GM19397 (cell line): Measurements from ENCODE around the gene NOP10.
"Not testable (repeated sequence)": the region's sequence is repeated elsewhere in the genome, so short reads cannot be mapped to it uniquely, and the experiment has no call there.

ENCODE experiments used
- ATAC-seq: cut with Tn5 transposase; IDR thresholded peaks from one replicate; pipeline ENCODE4 v1.9.1; 2021; ENCODE audit warnings: mild to moderate bottlenecking, moderate library complexity; ENCODE audit not compliant: unreplicated experiment

NOP10 gene

DNA sequence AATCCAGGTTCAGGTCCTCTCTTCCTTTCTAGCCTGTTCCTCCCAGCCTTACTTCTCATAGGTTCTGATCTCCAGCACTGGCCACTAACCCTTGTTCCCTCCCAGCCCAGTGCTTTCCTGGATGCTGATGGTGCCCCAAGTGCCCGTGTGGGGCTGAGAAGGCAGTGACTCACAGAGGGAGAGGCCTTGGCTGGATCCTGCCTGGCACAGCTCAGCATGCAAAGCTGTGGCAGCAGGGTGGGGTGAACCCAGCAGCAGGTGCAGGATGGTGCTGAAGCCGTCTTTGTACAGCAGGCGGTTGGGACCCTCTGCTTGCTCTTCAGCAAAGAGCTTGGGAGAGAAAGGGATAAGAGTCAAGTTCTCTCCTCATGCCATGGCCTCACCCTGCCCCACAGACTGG, 16.5 kb upstream of the NOP10 start:
- ATAC-seq = no peak

DNA sequence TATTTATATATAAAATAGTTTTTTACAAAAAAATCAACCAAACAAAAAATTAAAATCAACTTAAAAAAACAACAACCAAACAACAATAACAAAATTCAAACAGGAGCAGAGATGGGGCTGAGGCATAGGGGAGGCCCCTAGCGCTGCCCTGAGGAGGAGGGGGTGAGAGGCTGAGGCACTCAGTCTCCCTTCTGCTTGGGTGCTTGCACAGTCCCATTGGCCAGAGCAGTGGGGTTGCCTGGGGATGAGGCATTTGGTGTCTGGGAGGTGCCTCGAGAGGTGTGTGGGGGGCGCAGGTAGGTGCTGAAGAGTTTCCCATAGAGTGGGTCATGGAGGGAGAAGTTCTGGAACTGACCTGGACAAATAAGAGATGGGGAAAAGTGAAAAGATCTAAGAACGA, 16.0 kb upstream of the NOP10 start:
- no peak for ATAC-seq

DNA sequence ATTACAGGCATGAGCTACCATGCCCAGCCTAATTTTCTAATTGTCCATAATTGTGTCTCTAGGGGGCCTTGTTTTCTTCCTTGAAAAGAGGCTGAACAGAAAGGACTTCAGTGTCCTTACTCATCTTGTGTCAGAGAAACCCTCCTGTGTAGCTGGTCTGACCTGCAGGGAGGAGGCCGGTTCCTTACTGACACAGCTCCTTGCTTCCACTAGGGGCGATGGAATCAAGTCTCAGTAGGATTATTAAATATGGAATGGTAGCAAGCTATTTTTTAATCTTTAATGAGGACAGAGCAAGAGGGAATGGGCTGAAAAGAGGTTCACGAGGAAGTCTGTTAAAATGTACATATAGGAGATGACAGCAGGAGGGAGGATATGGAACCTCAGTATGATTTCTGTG, 15.4 kb upstream of the NOP10 start:
- no peak for ATAC-seq

DNA sequence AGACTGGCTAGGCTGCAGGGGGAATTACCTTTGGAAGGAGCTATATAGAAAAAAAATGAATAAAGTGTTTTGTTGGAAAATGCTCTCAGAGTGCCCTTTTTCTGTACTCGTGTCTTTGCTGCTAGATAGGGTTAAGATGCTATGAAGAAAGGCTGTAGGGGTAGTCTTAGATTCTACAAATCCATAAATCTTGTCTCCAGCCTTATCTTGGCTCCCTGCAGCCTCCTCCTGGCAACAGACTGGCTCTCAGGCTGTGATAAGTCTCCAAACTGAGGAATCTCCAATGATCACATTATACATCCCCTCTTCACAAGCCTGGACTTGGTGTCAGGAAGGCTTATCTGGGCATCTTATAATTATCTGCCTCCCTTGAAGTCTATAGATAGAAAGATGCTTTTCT, 14.7 kb upstream of the NOP10 start:
- no peak for ATAC-seq

DNA sequence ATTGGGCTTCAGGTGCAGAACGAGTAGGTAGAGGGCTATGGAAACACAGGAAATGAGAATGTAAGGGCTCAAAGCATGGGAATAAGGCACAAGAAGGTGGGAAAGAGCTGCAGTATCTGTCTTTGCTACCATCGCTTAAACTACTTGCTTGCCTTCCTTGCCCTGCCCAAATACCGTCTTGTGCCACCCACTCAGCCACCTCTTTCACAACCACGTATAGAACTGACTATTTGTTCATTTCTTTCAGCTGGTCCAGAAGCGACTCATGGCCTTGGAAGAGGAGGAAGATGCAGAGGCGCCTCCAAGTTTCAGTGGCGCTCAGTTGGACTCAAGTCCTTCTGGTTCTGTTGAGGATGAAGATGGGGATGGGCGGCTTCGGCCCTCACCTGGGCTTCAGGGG, 12.3 kb upstream of the NOP10 start:
- no peak for ATAC-seq

DNA sequence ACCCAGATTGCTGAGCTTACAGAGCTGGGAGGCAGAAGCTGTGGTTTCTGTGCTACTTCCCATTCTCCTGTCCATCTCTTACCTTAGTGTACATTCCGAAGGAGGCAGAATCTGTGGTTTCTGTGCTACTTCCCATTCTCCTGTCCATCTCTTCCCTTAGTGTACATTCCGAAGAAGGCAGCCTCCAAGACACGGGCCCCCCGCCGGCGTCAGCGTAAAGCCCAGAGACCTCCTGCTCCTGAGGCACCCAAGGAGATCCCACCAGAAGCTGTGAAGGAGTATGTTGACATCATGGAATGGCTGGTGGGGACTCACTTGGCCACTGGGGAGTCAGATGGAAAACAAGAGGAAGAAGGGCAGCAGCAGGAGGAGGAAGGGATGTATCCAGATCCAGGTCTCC, 11.3 kb upstream of the NOP10 start:
- ATAC-seq = no peak

DNA sequence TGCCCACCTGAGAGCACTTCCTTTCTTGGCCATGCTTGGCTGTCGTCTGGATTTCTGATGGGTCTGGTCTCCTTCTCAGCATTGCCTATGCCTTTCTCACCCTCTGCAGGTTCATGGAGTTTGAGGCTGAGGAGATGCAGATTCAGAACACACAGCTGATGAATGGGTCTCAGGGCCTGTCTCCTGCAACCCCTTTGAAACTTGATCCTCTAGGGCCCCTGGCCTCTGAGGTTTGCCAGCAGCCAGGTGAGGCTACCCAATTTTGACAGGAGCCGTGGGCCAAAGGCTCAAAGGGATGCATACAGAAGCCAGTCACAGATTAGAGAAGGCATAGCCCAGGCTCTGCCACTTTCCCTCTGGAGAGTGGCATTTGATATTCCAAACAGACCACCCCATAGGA, 10.7 kb upstream of the NOP10 start:
- ATAC-seq = no peak

DNA sequence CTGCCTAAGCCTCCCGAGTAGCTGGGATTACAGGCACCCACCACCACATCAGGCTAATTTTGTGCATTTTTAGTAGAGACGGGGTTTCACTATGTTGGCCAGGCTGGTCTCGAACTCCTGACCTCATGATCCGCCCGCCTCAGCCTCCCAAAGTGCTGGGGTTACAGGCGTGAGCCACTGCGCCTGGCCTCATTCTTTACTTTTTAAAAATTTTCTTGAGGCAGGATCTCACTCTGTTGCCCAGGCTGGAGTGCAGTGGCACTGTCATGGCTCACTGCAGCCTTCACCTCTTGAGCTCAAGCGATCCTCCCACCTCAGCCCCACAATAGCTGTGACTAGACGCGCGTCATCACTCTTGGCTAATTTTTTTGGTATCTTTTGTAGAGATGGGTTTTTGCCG, 10.1 kb upstream of the NOP10 start:
- not testable (repeated sequence) for ATAC-seq

DNA sequence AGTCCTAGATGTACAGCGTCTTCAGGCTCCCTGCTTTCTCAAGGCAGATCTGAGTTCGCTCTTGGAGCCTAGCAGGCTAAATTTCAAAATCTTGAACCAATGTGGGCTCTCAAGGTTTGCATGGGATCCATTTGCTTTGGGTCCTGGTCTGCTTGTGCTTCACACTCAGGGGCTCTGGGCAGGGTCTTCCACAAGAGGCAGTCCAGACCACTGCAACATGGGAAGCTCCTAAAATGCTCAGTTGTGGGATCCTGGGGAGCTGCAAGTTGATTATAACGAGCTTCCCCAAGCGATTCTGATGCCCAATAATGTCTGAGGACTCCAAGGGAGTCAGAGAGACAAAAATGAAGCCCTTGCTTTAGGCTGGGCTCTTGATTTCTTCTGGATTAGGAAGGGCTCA, 6.8 kb upstream of the NOP10 start:
- no peak for ATAC-seq

DNA sequence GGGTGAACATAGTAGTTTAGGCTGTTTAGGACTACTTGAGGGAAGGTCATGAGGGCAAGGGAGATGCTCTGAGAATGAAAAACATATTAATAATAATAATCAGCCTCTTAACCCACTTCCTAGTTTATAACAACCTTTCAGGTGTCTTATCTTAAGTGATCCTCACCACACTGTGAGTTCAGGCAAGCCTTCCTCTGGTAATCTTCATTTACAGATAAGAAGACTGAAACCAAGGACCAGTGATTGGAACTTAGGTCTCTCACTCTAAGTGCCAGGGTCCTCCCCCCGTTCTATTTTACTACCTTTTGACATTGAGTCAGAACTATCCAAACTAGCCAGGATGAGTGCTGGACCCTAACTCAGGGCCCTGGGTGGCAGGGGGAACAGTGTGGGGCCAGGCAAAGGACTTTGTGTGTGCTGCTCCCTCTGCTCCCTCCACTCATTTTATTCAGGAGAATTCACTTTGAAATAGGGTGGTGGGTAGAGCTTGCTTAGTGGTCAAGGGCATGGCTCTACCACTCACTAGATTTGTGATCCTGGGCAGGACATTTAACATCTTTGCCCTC, 5.9 kb upstream of the NOP10 start:
- ATAC-seq = no peak

DNA sequence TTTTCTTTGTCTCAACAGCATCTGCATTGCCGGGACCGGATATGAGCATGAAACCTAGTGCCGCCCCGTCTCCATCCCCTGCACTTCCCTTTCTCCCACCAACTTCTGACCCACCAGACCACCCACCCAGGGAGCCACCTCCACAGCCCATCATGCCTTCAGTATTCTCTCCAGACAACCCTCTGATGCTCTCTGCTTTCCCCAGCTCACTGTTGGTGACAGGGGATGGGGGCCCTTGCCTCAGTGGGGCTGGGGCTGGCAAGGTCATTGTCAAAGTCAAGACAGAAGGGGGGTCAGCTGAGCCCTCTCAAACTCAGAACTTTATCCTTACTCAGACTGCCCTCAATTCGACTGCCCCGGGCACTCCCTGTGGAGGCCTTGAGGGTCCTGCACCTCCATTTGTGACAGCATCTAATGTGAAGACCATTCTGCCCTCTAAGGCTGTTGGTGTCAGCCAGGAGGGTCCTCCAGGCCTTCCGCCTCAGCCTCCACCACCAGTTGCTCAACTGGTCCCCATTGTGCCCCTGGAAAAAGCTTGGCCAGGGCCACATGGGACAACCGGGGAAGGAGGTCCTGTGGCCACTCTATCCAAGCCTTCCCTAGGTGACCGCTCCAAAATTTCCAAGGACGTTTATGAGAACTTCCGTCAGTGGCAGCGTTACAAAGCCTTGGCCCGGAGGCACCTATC, 5.2 kb upstream of the NOP10 start:
- no peak for ATAC-seq

DNA sequence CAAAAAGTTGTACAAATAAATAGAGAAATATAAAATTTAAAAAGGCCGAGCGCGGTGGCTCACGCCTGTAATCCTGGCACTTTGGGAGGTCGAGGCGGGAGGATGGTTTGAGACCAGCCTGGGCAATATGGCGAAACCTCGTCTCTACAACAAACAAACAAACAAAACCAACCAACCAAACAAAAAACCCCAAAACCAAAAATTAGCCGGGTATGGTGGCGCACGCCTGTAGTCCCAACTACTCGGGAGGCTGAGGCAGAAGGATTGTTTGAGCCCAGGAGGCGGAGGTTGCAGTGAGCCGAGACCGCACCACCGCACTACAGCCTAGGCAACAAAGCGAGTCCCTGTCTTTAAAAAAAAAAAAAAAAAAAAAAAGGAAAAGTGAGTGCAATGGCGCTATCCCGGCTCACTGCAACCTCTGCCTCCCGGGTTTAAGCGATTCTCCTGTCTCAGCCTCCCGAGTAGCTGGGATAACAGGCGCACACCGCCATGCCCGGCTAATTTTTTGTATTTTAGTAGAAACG, 661 bp downstream of the NOP10 start:
- ATAC-seq = not testable (repeated sequence)

DNA sequence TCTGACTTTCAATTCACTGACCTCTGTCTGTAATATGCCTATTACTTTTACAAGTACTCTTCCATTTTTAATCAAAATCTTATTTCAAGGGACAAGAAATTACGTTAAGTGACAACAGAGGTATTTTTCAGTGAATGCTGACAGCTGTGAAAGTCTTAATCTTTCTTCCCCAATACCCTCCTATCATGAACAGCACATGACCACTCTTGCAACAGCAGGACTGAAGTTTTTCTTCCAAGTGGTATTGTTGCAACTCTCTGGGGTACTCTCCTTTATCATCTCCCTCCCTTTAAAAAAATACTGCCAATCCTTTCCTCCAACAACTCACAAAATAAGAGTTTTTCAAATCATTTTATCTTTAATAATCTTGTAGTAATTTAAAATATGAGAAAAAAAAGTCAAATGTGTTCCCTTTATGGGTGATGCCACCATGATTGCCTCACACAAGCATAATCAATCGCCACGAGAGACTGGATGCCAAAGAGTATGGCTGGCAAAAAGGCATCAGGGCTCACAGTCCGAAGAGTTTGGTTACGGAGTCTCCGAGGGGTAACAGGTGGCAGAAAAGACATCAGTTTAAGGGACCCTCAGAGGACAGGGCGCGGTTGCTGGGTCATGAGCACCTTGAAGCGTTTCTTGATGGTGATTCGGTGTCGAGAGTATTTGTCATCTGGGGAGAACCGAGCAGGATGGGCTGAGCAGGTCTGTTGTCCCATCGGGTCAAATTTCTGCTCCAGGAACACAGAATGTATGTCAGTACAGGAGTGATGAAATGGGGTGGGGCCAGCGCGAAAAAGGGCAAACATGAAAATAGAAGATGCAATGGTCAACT, 1.3 kb downstream of the NOP10 start:
- no peak for ATAC-seq

DNA sequence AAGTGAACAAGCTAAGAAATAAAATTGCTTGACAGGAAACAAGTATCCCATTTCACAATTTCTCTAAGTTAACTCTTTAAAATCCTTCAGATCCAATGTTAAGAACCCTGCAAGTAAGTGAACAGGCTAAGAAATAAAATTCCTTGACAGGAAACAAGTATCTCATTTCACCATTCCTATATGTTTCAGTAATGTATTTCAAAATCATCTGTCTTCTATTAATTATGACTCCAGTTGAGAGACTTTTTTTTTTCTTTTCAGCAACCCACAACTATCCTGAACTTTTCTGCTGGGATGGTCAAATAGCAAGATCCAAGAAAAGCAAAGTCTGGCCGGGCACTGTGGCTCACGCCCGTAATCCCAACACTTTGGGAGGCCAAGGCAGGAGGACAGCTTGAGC, 3.0 kb downstream of the NOP10 start:
- no peak for ATAC-seq

DNA sequence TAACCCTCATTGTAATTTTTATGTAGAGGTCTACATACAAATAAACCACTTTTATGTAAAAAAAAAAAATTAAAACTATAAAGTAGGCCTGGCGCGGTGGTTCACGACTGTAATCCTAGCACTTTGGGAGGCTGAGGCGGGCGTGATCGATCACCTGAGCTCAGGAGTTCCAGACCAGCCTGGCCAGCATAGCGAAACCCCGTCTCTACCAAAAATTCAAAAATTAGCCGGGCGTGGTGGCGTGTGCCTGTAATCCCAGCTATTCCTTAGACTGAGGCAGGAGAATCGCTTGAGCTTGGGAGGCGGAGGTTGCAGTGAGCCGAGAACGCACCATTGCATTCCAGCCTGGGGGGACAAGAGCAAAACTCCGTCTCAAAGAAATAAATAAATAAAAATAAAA, 4.6 kb downstream of the NOP10 start:
- no peak for ATAC-seq

DNA sequence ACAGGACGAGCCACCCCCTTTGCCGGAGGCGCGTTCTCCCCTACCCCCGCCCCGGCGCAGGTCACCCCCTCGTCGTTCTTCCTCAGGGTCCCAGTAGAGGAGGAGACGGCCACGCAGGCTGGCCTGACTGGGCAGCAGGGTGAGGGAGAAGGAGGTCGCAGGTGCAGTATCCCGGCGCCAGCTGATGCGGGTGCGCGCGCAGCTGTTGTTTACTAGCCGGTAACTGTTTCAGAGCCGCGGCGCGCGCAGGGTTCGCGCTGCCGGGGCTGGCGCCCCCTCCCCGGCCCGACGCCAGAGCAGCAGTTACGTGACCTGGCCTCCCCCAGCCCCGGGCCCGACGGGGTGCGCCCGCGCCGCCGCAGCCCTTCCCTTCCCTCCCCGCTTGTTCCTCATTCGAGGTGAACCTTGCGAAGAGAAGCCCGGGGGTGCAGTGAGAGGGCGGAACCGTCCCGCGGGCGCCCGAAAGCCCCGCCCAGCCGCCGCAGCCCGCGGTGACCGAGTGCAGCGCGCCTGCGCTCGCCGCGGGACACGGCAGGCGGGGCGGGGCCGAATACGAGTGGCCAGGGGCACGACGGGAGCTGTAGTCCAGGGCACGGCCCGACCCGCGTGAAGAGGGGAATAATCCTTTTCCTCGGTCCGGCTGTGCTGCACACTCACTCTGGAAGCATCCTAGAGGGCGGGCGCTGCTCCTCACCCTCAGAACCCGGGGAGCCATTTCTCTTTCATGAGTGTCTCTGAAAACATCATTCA, 5.2 kb downstream of the NOP10 start, which contains the start of gene SLC12A6:
SLC12A6 (minus strand) TSS at position 225 of the 750 bp plus-strand sequence. CDS start 1,101 bp downstream, outside the sequence.
- ATAC-seq = peak; percentile 83

DNA sequence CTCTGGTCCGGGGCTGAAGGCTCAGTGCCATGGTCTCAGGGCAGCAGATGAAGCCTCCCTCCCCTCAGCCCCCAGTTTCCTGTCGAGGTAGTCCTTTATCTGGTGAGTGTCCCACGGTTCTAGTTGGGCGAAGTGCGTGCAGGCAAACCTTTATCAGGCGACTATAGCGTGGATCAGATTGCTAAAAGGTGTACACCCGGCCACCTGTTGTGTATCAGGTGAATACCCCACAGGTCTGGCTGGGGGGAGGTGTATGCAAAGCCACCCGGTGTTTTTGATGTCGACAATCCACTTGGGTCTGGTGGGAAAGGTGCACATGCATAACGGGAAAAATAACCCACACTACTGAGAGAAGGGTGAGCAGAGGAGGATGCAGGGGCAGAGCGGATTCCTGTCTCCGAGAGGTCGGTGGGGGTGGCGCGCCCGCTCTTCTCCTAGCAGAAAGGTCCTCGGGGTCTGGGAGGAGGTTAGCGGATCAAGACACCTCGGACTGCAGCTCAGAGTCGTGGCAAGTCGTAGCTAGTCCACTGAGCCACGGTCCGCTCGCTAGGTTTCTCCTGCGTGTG, 5.9 kb downstream of the NOP10 start:
- ATAC-seq = peak; percentile 0

DNA sequence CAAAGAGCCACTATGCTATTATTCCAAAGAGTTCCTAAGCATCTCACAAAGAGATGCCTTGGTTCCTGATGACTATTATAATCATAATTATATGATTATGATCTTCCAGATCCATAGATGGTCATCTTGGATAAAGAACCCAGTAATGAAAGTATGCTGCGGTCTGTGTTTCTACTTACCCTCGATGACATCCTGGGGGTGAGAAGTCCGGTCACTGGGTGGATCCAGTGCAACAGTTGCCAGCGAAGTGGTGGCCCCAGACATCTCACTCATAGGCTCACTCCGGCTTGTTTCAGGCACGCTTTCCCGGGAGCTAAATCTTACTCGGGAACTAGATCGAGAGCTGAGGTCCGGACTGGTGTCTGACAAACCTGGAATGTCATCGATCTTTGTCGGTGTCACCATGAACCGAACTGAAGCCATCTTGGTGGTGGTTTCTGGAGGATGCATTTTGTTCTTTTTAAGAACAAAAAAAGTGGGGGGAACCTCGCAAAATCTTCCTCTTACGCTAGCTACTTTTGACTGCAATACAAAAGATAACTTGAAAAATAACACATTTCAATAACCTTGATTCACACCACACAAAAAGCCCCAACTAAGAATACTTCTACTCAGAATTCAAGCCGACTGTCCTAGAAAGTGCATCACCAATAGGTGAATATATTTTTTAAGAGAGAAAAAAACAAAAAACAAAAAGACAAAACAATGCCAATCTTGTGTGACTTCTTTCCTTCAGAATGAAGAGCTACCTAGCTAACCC, 6.5 kb downstream of the NOP10 start:
- no peak for ATAC-seq

DNA sequence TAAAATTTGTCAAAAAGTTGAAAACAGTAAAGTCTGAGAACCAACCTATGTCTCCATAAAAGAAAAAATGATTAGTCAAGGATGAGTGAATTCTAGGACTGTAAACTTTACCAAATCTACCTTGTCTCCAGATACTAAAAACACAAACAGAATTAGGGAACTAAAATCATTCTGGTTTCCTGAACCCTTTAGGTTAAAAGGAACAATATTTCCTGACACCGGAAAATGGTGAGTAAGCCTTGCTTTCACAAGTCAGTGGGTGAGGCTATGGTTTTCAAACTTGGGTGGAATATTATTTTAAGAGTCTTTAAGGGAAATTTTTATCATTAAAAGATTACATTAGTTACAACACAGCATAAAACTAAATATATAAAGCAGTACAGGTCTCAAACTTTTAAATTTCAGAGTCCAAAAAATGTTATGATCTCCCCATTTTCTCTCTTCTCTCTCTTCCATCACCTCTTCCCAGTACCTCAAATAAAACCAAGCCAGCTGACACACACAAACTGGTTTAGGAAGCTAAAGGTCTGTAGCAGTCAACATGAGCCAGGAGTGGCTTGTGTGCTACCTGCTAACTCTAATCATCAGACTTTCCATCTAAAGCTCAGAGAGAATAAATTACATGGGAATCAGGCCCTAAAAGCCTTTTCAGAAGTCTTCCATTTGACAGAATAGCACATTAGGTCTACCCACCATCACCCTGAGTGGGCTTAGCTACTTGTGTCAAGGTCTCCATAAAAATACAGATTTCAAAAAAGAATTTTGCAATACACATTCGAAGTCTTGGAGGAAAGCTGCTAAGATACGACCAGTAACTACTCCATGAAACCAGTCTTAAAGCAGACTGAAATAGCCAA, 7.5 kb downstream of the NOP10 start:
- no peak for ATAC-seq
